ENCODE measurements around the gene CEP162.
A peak's percentile ranks its signal among the peaks of the same experiment; 100 is the strongest.
"Not testable (repeated sequence)": the region's sequence is repeated elsewhere in the genome, so short reads cannot be mapped to it uniquely, and the experiment has no call there.

The CEP162 gene

GRCh38 chr6:84151669-84152068, 75.8 kb downstream of the CEP162 start:
- DNase-seq (ENCODE audit: low read depth), result no peak

DNA sequence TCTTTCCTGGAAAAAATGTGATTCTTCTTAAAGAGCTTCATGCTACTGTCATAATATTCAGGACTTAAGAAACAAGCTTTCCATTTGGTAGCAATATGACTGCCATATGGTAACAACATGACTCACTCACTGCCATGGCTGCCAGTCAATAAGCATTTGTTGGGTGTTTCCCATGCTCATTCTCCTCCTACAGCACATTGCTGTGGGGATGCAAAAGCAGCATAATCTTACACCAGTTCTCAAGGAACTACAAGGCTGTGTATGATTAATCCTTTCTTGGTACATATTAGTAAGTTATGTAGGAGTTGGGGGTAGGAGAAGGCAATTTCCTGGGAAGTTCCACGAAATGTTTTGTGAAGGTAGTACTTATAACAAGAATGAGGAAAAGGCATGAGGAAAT, 76.7 kb downstream of the CEP162 start:
- peak; percentile 79 for DNase-seq (ENCODE audit: low read depth)

- DNase-seq (ENCODE audit: low read depth), result no peak
Measured at GRCh38 chr6:84141521-84141920, 85.9 kb downstream of the CEP162 start.

GRCh38 chr6:84139311-84139710, 88.1 kb downstream of the CEP162 start:
- DNase-seq (ENCODE audit: low read depth), result no peak

GRCh38 chr6:84137989-84138575, 89.4 kb downstream of the CEP162 start:
- DNase-seq (ENCODE audit: low read depth), result no peak

GRCh38 chr6:84137051-84137375, 90.4 kb downstream of the CEP162 start:
- DNase-seq (ENCODE audit: low read depth), result no peak

- DNase-seq (ENCODE audit: low read depth), result no peak
Measured at GRCh38 chr6:84136364-84137050, 90.9 kb downstream of the CEP162 start.

- no peak for DNase-seq (ENCODE audit: low read depth)
Measured at GRCh38 chr6:84135291-84135690, 92.2 kb downstream of the CEP162 start.

DNA sequence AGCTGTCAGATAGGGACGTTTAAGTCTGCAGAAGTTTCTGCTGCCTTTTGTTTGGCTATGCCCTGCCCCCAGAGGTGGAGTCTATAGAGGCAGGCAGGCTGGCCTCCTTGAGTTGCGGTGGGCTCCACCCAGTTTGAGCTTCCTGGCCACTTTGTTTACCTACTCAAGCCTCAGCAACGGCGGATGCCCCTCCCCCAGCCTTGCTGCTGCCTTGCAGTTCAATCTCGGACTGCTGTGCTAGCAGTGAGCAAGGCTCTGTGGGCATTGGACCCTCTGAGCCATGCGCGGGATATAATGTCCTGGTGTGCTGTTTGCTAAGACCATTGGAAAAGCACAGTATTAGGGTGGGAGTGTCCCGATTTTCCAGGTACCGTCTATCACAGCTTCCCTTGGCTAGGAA, 94.1 kb downstream of the CEP162 start:
- DNase-seq (ENCODE audit: low read depth), result not testable (repeated sequence)

GRCh38 chr6:84129588-84129987, 97.9 kb downstream of the CEP162 start:
- DNase-seq (ENCODE audit: low read depth), result not testable (repeated sequence)

GRCh38 chr6:84123186-84123585, 104.3 kb downstream of the CEP162 start:
- DNase-seq (ENCODE audit: low read depth), result no peak

- DNase-seq (ENCODE audit: low read depth), result no peak
Measured at GRCh38 chr6:84119277-84119676, 108.2 kb downstream of the CEP162 start.

GRCh38 chr6:84118191-84118590, 109.3 kb downstream of the CEP162 start:
- DNase-seq (ENCODE audit: low read depth), result no peak

GRCh38 chr6:84114933-84115594, 112.4 kb downstream of the CEP162 start:
- DNase-seq (ENCODE audit: low read depth), result not testable (repeated sequence)

DNA sequence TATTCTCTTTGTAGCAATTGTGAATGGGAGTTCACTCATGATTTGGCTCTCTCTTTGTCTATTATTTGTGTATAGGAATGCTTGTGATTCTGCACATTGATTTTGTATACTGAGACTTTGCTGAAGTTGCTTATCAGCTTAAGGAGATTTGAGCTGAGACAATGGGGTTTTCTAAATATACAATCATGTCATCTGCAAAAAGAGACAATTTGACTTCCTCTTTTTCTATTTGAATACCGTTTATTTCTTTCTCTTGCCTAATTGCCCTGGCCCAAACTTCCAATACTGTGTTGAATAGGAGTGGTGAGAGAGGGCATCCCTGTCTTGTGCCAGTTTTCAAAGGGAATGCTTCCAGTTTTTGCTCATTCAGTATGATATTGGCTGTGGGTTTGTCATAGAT, 116.1 kb downstream of the CEP162 start:
- DNase-seq (ENCODE audit: low read depth), result not testable (repeated sequence)

- DNase-seq (ENCODE audit: low read depth), result no peak
Measured at GRCh38 chr6:84107495-84107894, 119.9 kb downstream of the CEP162 start.

DNA sequence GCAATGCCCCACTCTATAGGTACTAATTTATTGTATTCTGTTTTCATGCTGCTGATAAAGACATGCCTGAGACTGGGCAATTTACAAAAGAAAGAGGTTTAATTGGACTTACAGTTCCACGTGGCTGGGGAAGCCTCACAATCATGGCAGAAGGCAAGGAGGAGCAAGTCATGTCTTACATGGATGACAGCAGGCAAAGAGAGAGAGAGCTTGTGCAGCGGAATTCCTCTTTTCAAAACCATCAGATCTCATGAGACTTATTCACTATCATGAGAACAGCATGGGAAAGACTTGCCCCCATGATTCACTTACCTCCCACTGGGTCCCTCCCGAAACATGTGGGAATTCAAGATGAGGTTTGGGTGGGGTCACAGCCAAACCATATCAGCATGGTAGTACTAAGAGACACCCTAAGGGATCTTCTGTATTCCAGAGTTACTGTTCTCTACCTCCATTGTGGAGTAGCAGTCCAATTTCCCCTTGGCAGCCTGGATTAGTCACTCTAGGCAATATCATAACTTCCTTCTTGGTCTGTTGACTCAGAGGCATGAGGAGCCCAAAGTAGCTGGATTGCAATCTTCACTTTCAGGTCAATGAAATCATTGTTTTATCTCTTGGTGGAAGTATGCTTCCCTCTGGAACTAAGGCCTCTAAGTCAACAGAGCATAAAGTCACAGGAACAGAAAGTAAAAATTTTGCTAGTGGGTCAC, 122.1 kb downstream of the CEP162 start:
- DNase-seq (ENCODE audit: low read depth), result peak; percentile 59

DNA sequence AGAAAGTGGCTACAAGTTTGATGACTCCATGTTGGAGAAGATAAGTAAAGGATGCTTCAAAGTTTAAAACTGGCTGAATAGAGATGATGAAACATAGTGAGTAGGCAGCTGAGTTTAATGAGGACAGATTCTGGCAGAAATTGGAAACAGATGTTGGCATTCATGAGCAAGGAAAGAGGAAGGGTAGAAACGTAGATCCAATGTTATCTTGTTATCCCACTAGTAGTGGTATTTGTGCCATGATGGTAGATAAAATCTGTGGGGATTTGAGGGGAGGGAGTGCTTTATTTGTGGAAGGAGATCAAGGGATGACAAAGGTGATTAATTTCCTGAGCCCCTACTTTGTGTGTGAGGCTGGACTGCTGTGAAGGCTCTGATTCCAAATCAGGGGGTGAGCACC, 124.4 kb downstream of the CEP162 start:
- DNase-seq (ENCODE audit: low read depth), result peak; percentile 46

- DNase-seq (ENCODE audit: low read depth), result no peak
Measured at GRCh38 chr6:84095156-84095555, 132.3 kb downstream of the CEP162 start.

DNA sequence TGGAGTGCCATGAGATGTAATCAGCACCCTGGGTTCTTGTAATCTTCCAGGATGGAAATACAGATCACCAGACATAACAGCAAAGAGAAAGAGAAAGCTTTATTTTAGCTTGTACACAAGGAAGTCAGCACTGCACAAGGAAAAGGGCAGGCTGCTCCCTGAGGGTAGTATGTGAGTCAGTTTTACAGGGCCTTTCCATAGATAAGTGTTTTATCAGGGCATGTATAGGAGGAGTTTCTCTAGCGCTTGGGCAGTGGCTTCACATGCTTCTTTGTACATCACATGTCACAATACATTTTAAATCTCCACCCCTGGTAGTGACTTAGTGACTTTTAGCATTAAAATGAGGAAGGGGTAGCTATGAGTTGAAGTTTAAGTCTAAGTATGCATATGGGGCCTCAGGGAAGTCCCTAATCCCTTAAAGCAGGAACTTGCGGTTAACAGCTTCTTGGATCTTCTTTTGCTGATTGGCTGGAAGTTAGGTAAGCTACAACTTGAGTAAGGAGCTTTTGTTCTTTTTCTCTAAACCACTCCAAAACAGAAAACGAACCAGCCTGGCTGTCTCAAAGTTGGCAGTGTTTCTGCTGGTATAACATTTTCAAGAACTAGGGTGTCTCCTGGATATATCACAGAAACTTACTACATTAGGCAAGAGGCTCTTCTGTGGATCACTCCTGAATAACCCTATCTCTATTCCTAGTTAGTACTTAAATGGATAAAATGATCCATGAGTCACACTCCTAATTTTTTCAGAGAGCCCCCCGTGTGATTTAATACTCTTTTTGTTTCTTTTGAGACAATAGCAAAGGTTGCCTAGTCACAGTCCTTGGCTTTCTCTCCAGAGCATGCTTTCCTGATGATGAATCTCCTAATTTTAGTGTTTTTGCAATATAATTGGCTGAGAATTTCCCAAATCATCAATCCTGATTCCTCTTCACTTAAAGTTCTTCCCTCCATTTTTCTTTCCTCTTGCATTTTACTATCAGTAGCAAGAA, 133.7 kb downstream of the CEP162 start:
- no peak for DNase-seq (ENCODE audit: low read depth)

GRCh38 chr6:84089552-84089951, 137.9 kb downstream of the CEP162 start:
- DNase-seq (ENCODE audit: low read depth), result no peak

- no peak for DNase-seq (ENCODE audit: low read depth)
Measured at GRCh38 chr6:84089081-84089480, 138.4 kb downstream of the CEP162 start.

Measured in stromal cell of bone marrow (primary cell).